Cardiac fibroblast (primary cell): ENCODE measurements around the gene EXOC2.
A peak's percentile ranks its signal among the peaks of the same experiment; 100 is the strongest.

ENCODE experiments used
- DNase-seq, 2 donors: peaks; one replicate each; pipeline versions ENCODE4 v3.0.0 to v3.0.0-alpha.2; 2010; ENCODE audit warnings: low read depth in 2 of 2
- H3K4me3 ChIP-seq, 2 donors: replicated peaks in 1 of 2; 1 replicate in 1 of 2; 2 replicates in 1 of 2; pipeline ENCODE4 v1.5.1; 2011; ENCODE audit warnings: low read depth in 2 of 2, low read length in 2 of 2, mild to moderate bottlenecking in 2 of 2, moderate library complexity in 1 of 2
- CTCF ChIP-seq: IDR thresholded peaks from one replicate; pipeline ENCODE4 v1.5.1; 2011; ENCODE audit warnings: low read depth, mild to moderate bottlenecking, low read length, inconsistent platforms

The EXOC2 gene

GRCh38 chr6:636488-636887 lies 56.5 kb downstream of the EXOC2 start:
- no peak for TF ChIP-seq CTCF
- no peak for DNase-seq
- no peak overlapping the region for H3K4me3 ChIP-seq

- H3K4me3 ChIP-seq, result no peak overlapping the region
- no peak for DNase-seq
- TF ChIP-seq CTCF, result no peak
These were observed 57.7 kb downstream of the EXOC2 start for GRCh38 chr6:635233-635632.

DNA sequence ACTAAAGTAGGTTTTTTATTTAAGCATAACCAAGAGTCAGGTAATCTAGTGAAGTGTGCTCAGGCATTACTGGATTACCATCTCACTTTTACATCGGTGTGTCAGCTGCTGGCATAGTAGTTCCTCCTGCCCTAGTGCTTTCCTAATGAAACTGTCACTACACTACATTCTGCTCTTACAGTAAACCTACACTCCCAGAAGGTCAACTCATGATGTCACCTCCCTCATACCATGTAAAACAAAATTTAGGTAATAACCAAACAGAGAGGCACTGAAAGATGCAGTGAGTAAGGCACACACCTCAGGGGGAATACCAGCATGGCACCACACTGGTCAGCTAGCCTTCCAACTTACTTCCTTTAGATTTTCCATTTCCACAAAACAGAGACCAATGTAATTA lies 59.3 kb downstream of the EXOC2 start:
- no peak for DNase-seq
- no peak for TF ChIP-seq CTCF
- H3K4me3 ChIP-seq, result no peak overlapping the region

DNA sequence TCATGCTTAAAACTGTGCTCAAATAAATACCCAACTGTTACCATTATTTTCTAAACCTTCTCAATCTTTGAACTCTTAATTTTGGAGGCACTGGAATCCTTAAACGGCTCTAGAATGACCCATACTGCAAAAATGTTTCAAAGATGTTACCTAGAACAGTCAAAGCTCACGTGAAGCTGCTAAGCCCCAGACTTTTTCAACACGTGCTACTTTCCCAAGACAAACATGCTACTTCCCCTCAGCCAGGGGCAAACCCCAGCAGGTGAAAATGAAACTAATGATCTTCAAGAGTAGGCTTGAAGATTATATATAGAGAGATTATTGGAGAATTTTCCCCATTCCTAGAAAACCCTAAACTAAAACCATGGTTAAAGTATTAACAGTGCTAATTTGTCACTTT lies 64.2 kb downstream of the EXOC2 start:
- no peak for DNase-seq
- no peak overlapping the region for H3K4me3 ChIP-seq
- no peak for TF ChIP-seq CTCF

GRCh38 chr6:626236-626635 lies 66.7 kb downstream of the EXOC2 start:
- peak in 1 of 2 donors; percentile 4 for DNase-seq
- TF ChIP-seq CTCF, result no peak
- no peak overlapping the region for H3K4me3 ChIP-seq

DNA sequence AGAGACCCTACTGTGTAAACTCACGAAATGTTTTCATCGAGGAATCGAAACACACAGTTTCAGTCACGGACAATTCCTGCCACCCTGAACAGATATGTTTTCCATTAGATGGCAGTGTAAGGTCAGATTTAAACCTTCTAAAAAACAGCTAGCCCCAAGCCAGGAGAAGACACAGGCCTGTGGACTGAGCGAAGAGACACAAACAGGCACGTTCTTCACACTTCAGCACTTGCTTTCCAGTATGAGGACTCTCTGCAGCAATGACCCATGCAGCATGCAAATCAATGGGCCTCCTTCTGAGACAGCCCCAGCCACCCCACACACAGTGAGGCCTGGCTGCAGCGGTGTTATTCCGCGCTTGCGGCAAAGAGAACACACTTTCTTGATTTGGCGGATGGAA lies 68.0 kb downstream of the EXOC2 start:
- DNase-seq, result peak; percentile 22 to 51
- TF ChIP-seq CTCF, result no peak

DNA sequence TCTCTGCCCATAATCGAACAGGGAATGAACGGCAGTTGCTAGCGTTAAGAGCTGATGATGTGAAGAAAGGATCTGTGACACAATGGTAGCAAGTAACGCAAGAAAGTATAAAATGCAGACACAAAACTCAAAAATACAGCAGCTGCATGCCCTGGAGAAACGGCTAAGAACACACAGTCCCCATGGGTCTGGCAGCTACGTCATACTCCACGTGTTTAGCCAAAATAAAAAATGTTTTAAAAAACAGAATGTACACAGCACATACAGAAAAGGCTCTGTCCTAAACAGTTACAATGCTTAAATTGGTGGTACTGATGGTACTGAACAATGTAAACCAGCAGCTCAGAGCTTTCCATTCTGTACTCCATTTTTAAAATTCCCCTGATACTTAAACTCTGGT lies 70.5 kb downstream of the EXOC2 start:
- no peak overlapping the region for H3K4me3 ChIP-seq
- no peak for DNase-seq
- no peak for TF ChIP-seq CTCF

More for the DNA sequence above, 68.0 kb downstream of the EXOC2 start:
- H3K4me3 ChIP-seq, result no peak overlapping the region
